ENCODE data around the gene HECA. TPM values are rescaled to one million over a fixed set of nuclear protein-coding genes. Genes with fewer than 3 reads are reported as not detected.

HECA gene
- total and polyA plus RNA-seq, 2 of the 8 experiments (the other 6 are each of a cell fraction or from before 2014, with no cell fraction given), result 2.4 to 9.2 TPM

GRCh38 chr6:139143111-139143510, 8.2 kb downstream of the HECA start:
- no peak for FAIRE-seq

More at GRCh38 chr6:139143111-139143510, 8.2 kb downstream of the HECA start:
- POLR2A ChIA-PET (ENCODE audit: partially characterized antibody), result no interaction called here
- Histone ChIP-seq H4K91ac (replicated peaks; ENCODE audit: insufficient read length, low read length) (no peak overlapping the region), H3K56ac (replicated peaks; ENCODE audit: insufficient read length, low read depth, low read length) (no peak overlapping the region), H2BK120ac (replicated peaks; ENCODE audit: low read depth, low read length) (no peak overlapping the region), H3K23ac (ENCODE audit: insufficient read length) (no peak overlapping the region), H2BK12ac (ENCODE audit: low read depth, low read length) (no peak overlapping the region), H4K8ac (ENCODE audit: extremely low read depth, insufficient read depth, low read length) (no peak overlapping the region), H3K4me3 (ENCODE audit: extremely low read depth in 1 of 4, insufficient read depth in 2 of 4, low read depth in 3 of 4, low read length in 4 of 4) (no peak overlapping the region), H3K14ac (ENCODE audit: insufficient read length) (no peak overlapping the region), H3K79me2 (ENCODE audit: control insufficient read depth in 1 of 2, insufficient read depth in 2 of 2, low read length in 2 of 2) (peaks cover 0 to 24% of the 10 kb centered on the region in 2 experiments; a peak in 2 of 4 replicates), H3K4me1 (replicated peaks in 1 of 4; ENCODE audit: control insufficient read depth in 3 of 4, insufficient read depth in 4 of 4, low read length in 3 of 4) (peaks cover 0 to 4% (median 0%) of the 10 kb centered on the region in 4 experiments; a peak in 1 of 7 replicates), H3K4me2 (ENCODE audit: insufficient read depth in 1 of 2, low read depth in 2 of 2, low read length in 2 of 2) (no peak overlapping the region), H3K23me2 (ENCODE audit: low read depth, low read length) (no peaks in the 10 kb centered on the region), H3K9me3 (ENCODE audit: insufficient read depth in 2 of 2, low read depth in 1 of 2, low read length in 1 of 2) (no peaks in the 10 kb centered on the region), H4K5ac (ENCODE audit: insufficient read length, low read depth, low read length) (no peak overlapping the region), H3K27me3 (replicated peaks in 1 of 4; ENCODE audit: control insufficient read depth in 3 of 4, extremely low read depth in 1 of 4, insufficient read depth in 3 of 4, low read length in 3 of 4) (no peaks in the 10 kb centered on the region), H3K79me1 (ENCODE audit: low read depth, low read length) (peaks cover 7% of the 10 kb centered on the region; the same call in 1 of the 2 replicates), H3K36me3 (ENCODE audit: control insufficient read depth in 2 of 4, insufficient read depth in 4 of 4, low read length in 3 of 4) (no peaks in the 10 kb centered on the region), H2BK20ac (ENCODE audit: low read length) (no peak overlapping the region), H2BK15ac (ENCODE audit: low read length) (no peak overlapping the region), H2AK5ac (ENCODE audit: low read depth, low read length) (no peak overlapping the region), H2BK5ac (ENCODE audit: low read depth, low read length) (no peak overlapping the region), H3K27ac (ENCODE audit: low read depth, low read length) (no peak overlapping the region), H3K4ac (replicated peaks; ENCODE audit: insufficient read length, low read depth, low read length) (no peak overlapping the region), H3K9ac (replicated peaks in 1 of 4; ENCODE audit: extremely low read depth in 1 of 4, low read depth in 3 of 4, low read length in 3 of 4) (no peak overlapping the region), H2AFZ (ENCODE audit: low read length) (no peak overlapping the region), H4K20me1 (replicated peaks in 1 of 2; ENCODE audit: control insufficient read depth in 1 of 2, insufficient read depth in 2 of 2, low read length in 2 of 2) (no peaks in the 10 kb centered on the region), H3K18ac (ENCODE audit: extremely low read depth, low read length) (no peak overlapping the region)
- TF ChIP-seq CREB1 (IDR thresholded peaks at IDR 0.05) (no peak), E2F6 (IDR thresholded peaks at IDR 0.05) (no peak), TCF12 (IDR thresholded peaks at IDR 0.05; ENCODE audit: low read depth, low read length) (no peak), POU5F1 (IDR thresholded peaks at IDR 0.05; ENCODE audit: low read depth, low read length) (no peak), KDM5A (IDR thresholded peaks at IDR 0.05; ENCODE audit: low read length) (no peak), FOSL1 (IDR thresholded peaks at IDR 0.05; ENCODE audit: insufficient read depth, low read depth, low read length) (no peak), TAF7 (optimal IDR thresholded peaks at IDR 0.05; ENCODE audit: borderline replicate concordance, low read depth, low read length) (no peak), RNF2 (IDR thresholded peaks at IDR 0.05; ENCODE audit: borderline replicate concordance, low read depth, low read length, missing control alignments, poor library complexity, severe bottlenecking) (no peak), CBX8 (IDR thresholded peaks at IDR 0.05; ENCODE audit: borderline replicate concordance, low read depth, low read length) (no peak)
- WGBS, 2 experiments (ENCODE audit: extremely low coverage in 1 of 2, insufficient coverage in 1 of 2, insufficient read length in 1 of 2, insufficient replicate concordance in 2 of 2, low coverage in 1 of 2, low lambda C conversion rate in 2 of 2, missing lambda C conversion rate in 1 of 2), result 89% methylated on average over 3 of the region's 3 CpGs; no CpG with 5 or more reads in 1 of the 2 experiments
- CTCF ChIA-PET (ENCODE audit: partially characterized antibody), result interaction anchor here (1.3 to 1.5 kb wide), 2 partner anchors 11 to 18 kb away, joined by 3 read pairs; no protein-coding TSS in a partner anchor
- DNase-seq (ENCODE audit: low read depth in 1 of 2, low spot score in 2 of 2), result no peak
